Kidney (tissue), 14 donors: ENCODE measurements around the gene REXO5. TPM values are rescaled to one million over a fixed set of nuclear protein-coding genes. Genes with fewer than 3 reads are reported as not detected.
"Not testable (repeated sequence)": the region's sequence is repeated elsewhere in the genome, so short reads cannot be mapped to it uniquely, and the experiment has no call there.

Experiments used
- DNase-seq, 5 donors: peaks; one replicate each; pipeline ENCODE4 v3.0.0-alpha.2; 2013 to 2020
- FAIRE-seq: peaks from 2 replicates; lab custom pipeline; 2012; peaks lifted over from hg19 to GRCh38; lab: Jason Lieb, UNC
- H3K27ac ChIP-seq, 2 donors: one replicate each; pipeline ENCODE4 v1.7.0; 2013; ENCODE audit warnings: low read depth in 2 of 2, low read length in 2 of 2, inconsistent platforms in 1 of 2
- H3K27me3 ChIP-seq: one replicate; pipeline ENCODE4 v1.7.1; 2013; ENCODE audit warnings: low read length, inconsistent platforms; ENCODE audit not compliant: control insufficient read depth, insufficient read depth
- H3K36me3 ChIP-seq, 3 donors: one replicate each; pipeline versions ENCODE4 v1.7.0 to v1.7.1; 2013; ENCODE audit warnings: low read length in 3 of 3, control low read depth in 1 of 3, inconsistent platforms in 1 of 3; ENCODE audit not compliant: insufficient read depth in 3 of 3, control insufficient read depth in 2 of 3
- H3K4me1 ChIP-seq, 3 donors: one replicate each; pipeline versions ENCODE4 v1.7.0 to v1.7.1; 2013; ENCODE audit warnings: low read length in 3 of 3, inconsistent platforms in 1 of 3, low read depth in 1 of 3; ENCODE audit not compliant: control insufficient read depth in 2 of 3, insufficient read depth in 2 of 3
- H3K4me3 ChIP-seq, 3 donors: one replicate each; pipeline versions ENCODE4 v1.7.0 to v1.8.1; 2013; ENCODE audit warnings: low read length in 3 of 3, control low read depth in 1 of 3, inconsistent platforms in 1 of 3
- H3K9ac ChIP-seq, 3 donors: one replicate each; pipeline versions ENCODE4 v1.7.0 to v1.7.1; 2013; ENCODE audit warnings: low read length in 3 of 3, control low read depth in 1 of 3, inconsistent platforms in 1 of 3
- H3K9me3 ChIP-seq, 3 donors: one replicate each; pipeline versions ENCODE4 v1.7.0 to v1.7.1; 2013; ENCODE audit warnings: low read length in 3 of 3, control low read depth in 1 of 3, inconsistent platforms in 1 of 3; ENCODE audit not compliant: control insufficient read depth in 2 of 3, insufficient read depth in 1 of 3
- CTCF ChIP-seq: IDR thresholded peaks from 3 replicates; pipeline ENCODE4 v1.5.1; 2012; ENCODE audit warnings: mild to moderate bottlenecking, moderate library complexity, borderline replicate concordance; ENCODE audit not compliant: insufficient read depth; ENCODE audit errors: extremely low read depth
- intact Hi-C: fragments of 100-400 bp; cut with DNase I; formaldehyde crosslinking; loops from one replicate; pipeline ENCODE4 v1.11.1; 2022
- polyA plus RNA-seq: library from polyadenylated mRNA; stranded (reverse); fragments of 350-450 nt; fragmentation: Illumina TruSeq; extraction: RNeasy Lipid Tissue Mini Kit (QIAGEN cat#74804); gene quantifications from one replicate; pipeline ENCODE4 v1.2.3, GENCODE V29; 2014; ENCODE audit warnings: low read depth, low replicate concordance; ENCODE audit not compliant: insufficient read depth
- total RNA-seq: library from RNA; stranded (reverse); fragmentation: NEBNext Ultra II Directional; extraction: Animal tissue kit (Norgen Biotek cat#: 25700); gene quantifications from one replicate; pipeline ENCODE4 v1.2.1, GENCODE V29; 2021
- donor health status: control.
- donor health status: control.
- donor health status: control.
- donor health status: control.
- donor health status: control.
- donor health status: DM: yes; HTN: yes; CAD: no.
- donor health status: Normal renal cell carcinoma (clear cell type).

Gene REXO5
- total and polyA plus RNA-seq, 2 donors from 2014 or later, result 1.6 to 2.1 TPM

- intact Hi-C loops, result no loop called here
- Histone ChIP-seq H3K27me3 (no peaks in the 10 kb centered on the region), H3K9me3 (no peaks in the 10 kb centered on the region), H3K4me3 (no peak overlapping the region), H3K4me1 (peaks cover 0 to 7% (median 0%) of the 10 kb centered on the region in 3 donors), H3K9ac (no peak overlapping the region), H3K36me3 (peaks cover 0 to 12% (median 6%) of the 10 kb centered on the region in 3 donors), H3K27ac (no peak overlapping the region)
- no peak for TF ChIP-seq CTCF
- DNase-seq (no peak), FAIRE-seq (no peak)
These were observed 51.0 kb downstream of the REXO5 start for GRCh38 chr16:20857281-20857680.

GRCh38 chr16:20859229-20859628, 52.9 kb downstream of the REXO5 start:
- Histone ChIP-seq H3K27ac (no peak overlapping the region), H3K4me3 (no peak overlapping the region), H3K36me3 (peaks cover 0 to 13% (median 6%) of the 10 kb centered on the region in 3 donors), H3K9ac (no peak overlapping the region), H3K27me3 (no peaks in the 10 kb centered on the region), H3K9me3 (no peaks in the 10 kb centered on the region), H3K4me1 (peaks cover 0 to 7% (median 0%) of the 10 kb centered on the region in 3 donors)
- FAIRE-seq (no peak), DNase-seq (no peak)
- intact Hi-C loops, result no loop called here
- TF ChIP-seq CTCF, result no peak

- no peak for FAIRE-seq
- no peak for DNase-seq
- Histone ChIP-seq H3K4me1 (peaks cover 0 to 7% (median 0%) of the 10 kb centered on the region in 3 donors), H3K27me3 (no peaks in the 10 kb centered on the region), H3K36me3 (peaks cover 0 to 13% (median 6%) of the 10 kb centered on the region in 3 donors), H3K4me3 (no peak overlapping the region), H3K9ac (no peak overlapping the region), H3K9me3 (no peaks in the 10 kb centered on the region), H3K27ac (no peak overlapping the region)
- no peak for TF ChIP-seq CTCF
- intact Hi-C loops, result no loop called here
These were observed 53.4 kb downstream of the REXO5 start for GRCh38 chr16:20859699-20860098.

- FAIRE-seq (no peak), DNase-seq (no peak)
- no peak overlapping the region for H3K9ac ChIP-seq
These were observed 54.0 kb downstream of the REXO5 start for GRCh38 chr16:20860361-20860760.

GRCh38 chr16:20860995-20861394, 54.7 kb downstream of the REXO5 start:
- FAIRE-seq, H3K9me3 ChIP-seq, H3K4me1 ChIP-seq, H3K27me3 ChIP-seq, H3K36me3 ChIP-seq, H3K27ac ChIP-seq, intact Hi-C loops, H3K9ac ChIP-seq, DNase-seq, H3K4me3 ChIP-seq: not testable (repeated sequence)

More at GRCh38 chr16:20860361-20860760, 54.0 kb downstream of the REXO5 start:
- H3K4me3 ChIP-seq, result no peak overlapping the region
- H3K36me3 ChIP-seq, result peaks cover 0 to 11% (median 6%) of the 10 kb centered on the region in 3 donors
- H3K27me3 ChIP-seq, result no peaks in the 10 kb centered on the region
- H3K4me1 ChIP-seq, result peaks cover 0 to 7% (median 0%) of the 10 kb centered on the region in 3 donors
- intact Hi-C loops, result no loop called here
- H3K27ac ChIP-seq, result no peak overlapping the region
- no peaks in the 10 kb centered on the region for H3K9me3 ChIP-seq
- no peak for TF ChIP-seq CTCF
